COLO829 (cell line): ENCODE measurements around the gene S1PR3.

Source experiments
- DNase-seq: peaks from one replicate; pipeline ENCODE4 v3.0.0; 2012; ENCODE audit warnings: low spot score

The S1PR3 gene

DNA sequence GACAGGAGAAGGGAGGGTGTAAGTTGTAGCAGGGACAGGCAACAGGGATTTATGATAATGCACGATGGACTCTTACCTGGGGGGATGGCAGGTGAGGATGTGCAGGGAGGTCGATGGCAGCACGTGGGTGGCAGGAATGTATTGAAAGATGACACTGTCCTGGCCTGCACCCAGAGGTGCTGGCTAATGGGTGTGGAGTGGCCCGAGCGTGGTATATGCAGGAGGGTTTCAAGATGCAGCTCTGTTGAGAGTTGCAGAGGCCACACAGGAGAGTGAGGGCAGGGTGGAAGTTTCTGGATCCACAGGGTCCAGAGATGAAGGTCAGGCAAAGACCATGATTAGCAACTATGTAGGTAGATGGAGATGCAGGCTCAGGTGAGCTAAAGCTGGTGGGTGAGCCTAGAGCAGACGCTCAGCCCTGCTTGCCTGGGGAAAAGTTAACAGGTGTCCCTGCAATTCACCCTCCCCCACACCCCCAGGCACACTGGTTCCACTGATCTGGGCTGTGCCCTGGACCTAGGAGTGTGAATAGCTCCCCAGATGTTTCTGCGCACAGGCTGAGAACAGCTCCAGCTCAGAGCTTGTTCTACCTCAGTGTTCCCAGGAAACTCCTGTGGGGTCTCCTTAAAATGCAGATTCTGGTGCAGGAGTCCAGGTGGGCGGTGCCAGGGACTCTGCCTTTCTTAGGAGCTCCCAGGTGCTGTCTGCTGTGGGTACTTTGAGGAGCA lies 21.5 kb upstream of the S1PR3 start:
- no peak for DNase-seq

- DNase-seq, result no peak
Observed at GRCh38 chr9:88971131-88971960, 19.9 kb upstream of the S1PR3 start.

- no peak for DNase-seq
Observed at GRCh38 chr9:88972401-88972800, 18.9 kb upstream of the S1PR3 start.

DNA sequence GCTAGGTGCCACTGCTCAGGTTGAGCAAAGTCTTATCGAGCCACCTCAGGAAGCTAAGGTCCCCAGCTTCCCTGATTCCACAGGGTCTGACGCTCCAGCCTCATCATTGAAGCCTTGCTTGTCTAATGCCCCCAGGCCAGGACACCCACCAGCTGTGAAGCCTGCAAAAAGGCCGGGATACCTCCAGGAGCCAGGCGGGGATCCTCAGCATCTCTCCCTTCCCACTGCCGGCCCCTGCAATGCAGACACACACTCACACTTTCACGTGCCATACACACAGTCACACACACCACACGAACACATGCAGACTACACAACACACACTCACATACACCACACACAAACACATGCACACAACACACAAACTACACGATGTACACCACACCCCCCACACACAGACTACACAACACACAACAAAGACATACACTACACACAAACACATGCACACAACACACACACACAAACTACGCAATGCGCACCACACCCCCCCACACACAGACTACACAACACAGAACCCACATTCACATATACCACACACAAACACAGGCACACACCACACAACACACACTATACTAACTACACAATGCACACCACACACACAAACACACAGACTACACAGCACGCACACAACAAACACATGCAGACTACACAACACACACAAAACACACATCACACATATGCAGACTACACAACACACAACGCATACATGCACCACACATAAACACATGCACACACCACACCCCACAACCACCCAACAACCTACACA lies 17.8 kb upstream of the S1PR3 start:
- no peak for DNase-seq

- no peak for DNase-seq
Observed at GRCh38 chr9:88974641-88975040, 16.6 kb upstream of the S1PR3 start.

DNA sequence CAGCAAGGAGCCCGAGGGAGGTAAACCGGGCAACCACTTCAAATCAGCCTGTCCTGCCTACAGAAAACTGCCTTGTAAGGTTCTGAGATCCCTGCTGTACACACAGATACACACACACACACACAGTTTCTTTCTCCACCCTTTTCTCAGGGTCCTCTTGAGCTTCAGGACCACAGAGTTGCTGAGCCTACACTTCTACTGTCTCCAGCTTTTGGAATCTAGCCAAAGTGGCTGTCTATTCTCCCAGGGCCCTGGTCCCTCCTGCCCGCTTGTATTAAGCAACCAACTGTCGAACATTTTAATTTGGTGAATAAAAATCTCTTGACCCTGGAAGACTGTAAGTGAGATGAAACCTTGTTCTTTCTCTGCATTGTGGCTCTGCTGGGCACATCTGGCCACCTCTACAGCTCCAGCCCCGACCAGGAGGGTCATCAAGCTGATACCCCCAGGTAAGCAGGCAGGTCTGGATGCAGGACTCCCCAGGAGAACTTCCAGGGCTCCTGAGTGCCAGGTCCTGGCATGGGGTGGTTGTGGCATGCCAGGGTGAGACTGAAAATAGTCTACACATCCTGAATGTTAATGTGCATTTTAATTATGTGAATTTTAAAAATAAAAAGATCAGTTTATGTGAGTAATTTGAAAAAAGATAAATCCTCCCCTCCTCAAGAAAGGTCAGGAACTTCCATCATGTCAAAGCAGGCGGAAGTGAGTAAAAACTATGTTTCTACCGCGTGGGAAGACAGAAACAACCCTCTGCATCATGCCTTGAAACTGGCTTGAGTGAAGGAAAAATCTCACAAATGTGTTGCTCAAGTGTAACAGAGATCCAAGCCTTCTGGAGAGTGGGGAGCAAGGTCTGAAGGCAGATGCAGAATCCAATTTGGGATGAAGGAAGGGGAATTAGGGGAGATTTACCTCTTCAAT lies 15.0 kb upstream of the S1PR3 start:
- DNase-seq, result no peak

DNA sequence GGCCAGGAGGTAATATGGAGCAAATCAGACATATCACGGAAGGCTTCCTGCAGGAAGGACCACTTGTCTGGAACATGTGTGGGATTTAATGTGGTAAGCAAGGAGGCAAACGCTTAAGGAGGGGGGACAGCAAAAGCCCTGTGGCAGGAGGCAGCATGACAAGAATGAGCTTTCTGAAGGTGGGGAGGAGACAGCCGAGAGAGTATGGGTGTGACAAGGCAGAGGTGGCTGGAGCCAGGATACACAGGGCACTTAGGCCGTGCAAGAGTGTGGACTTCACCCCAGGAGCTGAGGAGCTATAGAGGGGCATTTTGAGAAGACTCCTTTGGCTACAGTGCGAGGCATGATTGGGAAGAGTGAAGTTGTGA lies 14.4 kb upstream of the S1PR3 start:
- DNase-seq, result no peak

- DNase-seq, result no peak
Observed at GRCh38 chr9:88978034-88978433, 13.2 kb upstream of the S1PR3 start.

- no peak for DNase-seq
Observed at GRCh38 chr9:88979021-88979420, 12.2 kb upstream of the S1PR3 start.

DNA sequence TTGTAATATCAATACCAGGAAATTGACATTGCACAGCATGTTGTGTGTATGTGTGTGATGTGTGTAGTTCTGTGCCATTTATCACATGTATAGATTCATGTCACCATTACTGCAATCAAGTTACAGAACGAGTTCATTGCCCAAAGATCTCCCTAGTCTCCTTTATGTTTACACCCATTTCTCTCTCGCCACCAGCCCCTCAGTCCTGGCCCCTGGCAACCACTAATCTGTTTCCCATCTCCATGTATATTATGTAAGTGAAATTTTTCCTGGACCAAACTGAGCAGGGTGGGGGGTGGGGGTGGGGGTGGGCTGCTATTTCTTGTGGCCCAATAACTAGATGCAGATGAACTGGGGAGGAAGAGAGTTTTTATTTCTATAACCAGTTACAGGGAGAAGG lies 11.5 kb upstream of the S1PR3 start:
- DNase-seq, result no peak

DNA sequence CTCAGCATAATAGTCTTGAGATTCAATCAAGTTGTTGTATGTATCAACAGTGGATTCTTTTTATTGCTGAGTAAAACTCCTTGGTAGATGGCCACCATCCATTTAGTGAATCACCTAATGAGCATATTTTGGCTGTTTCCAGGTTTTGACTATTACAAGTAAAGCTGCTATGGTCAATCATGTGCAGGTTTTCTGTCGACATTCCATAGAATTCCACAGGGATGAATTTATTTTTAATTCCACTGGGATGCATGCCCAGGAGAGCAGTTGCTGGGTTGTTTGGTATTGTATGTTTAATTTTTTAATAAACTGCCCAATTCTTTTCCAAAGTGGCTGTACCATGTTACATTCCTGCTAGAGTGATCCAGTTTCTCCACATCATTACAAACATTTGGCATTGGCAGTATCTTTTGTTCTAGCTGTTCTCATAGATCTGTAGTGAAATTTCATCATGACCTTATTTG lies 10.5 kb upstream of the S1PR3 start:
- DNase-seq, result peak; percentile 16

GRCh38 chr9:88983865-88984542 lies 7.3 kb upstream of the S1PR3 start:
- DNase-seq, result no peak

- DNase-seq, result no peak
Observed at GRCh38 chr9:88984543-88984883, 6.8 kb upstream of the S1PR3 start.

DNA sequence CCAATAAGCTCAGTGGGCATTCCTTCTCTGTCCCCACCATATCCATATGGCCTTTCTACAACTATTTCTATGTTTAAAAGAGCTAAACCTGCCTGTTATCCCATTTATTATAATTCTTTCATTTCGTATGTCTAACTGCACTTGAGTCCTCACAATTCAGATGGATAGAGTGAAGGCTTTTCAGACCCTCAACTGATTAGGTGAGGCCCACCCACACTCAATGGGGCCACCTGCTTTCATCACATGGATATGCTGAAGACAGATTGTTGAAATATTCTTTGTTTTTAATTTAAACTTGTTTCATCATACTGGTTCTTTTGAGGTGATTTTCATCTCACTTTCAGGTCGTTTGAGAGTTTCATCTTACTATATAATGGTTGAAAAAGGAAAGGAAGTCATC lies 5.7 kb upstream of the S1PR3 start:
- DNase-seq, result no peak

- no peak for DNase-seq
Observed at GRCh38 chr9:88986776-88987175, 4.5 kb upstream of the S1PR3 start.

GRCh38 chr9:88987661-88988060 lies 3.6 kb upstream of the S1PR3 start:
- DNase-seq, result no peak

GRCh38 chr9:88988796-88989641 lies 2.2 kb upstream of the S1PR3 start:
- DNase-seq, result no peak

DNA sequence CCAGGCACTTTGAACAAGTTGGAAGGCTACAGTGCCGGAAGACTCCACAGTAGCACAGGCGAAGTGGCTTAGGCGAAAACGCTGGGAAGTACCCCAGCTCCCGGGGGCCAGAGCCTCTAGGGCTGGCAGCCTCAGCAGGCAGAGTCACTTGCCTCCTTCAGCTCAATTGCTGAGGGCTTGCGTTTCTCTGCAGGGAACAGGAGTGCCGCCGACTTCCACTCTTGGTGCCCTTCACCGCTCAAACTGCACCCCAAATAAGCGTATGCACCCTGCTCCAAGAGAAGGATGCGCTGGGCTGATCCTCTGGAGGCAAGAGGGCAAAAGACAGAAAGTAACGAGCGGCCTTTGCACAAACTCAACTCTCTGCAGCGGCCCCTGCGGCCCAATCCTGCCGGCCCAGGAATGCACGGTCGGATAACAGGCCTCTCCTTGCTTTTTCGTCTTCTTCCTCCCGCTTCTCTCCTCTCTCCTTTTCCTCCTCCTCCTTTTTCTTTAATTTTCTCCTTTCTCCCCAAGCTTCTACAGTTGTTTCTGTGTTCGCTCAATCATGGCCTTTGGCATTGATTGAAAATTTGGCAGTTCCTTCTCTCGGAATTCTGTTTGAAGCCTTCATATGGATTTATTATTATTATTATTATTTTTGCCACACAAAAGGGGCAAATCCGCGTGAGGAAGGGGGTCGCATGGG lies 1.1 kb upstream of the S1PR3 start:
- no peak for DNase-seq

DNA sequence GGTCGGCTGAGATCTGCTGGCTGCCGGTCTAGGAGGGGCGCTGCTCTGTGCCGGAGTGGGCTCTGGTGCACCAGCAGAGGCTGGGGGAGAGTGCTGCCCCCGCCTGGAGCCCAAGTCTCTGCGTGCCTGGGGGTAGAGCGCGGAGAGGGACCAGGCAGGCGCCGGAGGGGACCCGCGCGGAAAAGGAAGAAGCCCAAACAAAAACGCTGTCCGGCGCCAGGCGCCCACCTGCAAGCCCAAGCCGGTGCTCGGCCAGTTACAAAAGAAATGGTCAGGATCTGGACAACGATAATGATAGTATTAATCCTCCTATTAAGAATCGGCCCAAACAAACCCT lies 571 bp upstream of the S1PR3 start:
- no peak for DNase-seq

GRCh38 chr9:88992556-88992955 lies 1.3 kb downstream of the S1PR3 start:
- no peak for DNase-seq
